ENCODE measurements around the gene TRANK1. TPM values are rescaled to one million over a fixed set of nuclear protein-coding genes. Genes with fewer than 3 reads are reported as not detected.
"Not testable (repeated sequence)": the region's sequence is repeated elsewhere in the genome, so short reads cannot be mapped to it uniquely, and the experiment has no call there.

The TRANK1 gene
- total RNA-seq, 1 donor from 2014 or later: 5.7 TPM

GRCh38 chr3:36941658-36942057 lies 3.2 kb downstream of the TRANK1 start:
- Histone ChIP-seq H3K9me3 (ENCODE audit: control insufficient read depth in 3 of 3, low read length in 3 of 3) (peaks cover 0 to 2% (median 0%) of the 10 kb centered on the region in 3 donors), H3K9ac (ENCODE audit: low read depth in 1 of 3, low read length in 3 of 3) (no peak overlapping the region), H3K27me3 (ENCODE audit: control insufficient read depth in 3 of 3, insufficient read depth in 3 of 3, low read length in 3 of 3) (peaks cover 2 to 13% (median 13%) of the 10 kb centered on the region in 3 donors), H3K4me3 (ENCODE audit: low read length in 3 of 3) (no peak overlapping the region), H3K27ac (ENCODE audit: low read depth, low read length) (no peak overlapping the region), H3K4me1 (ENCODE audit: control insufficient read depth in 3 of 3, insufficient read depth in 3 of 3, low read length in 3 of 3) (peaks cover 7 to 11% (median 7%) of the 10 kb centered on the region in 3 donors), H3K36me3 (ENCODE audit: control insufficient read depth in 3 of 3, insufficient read depth in 3 of 3, low read length in 3 of 3) (no peaks in the 10 kb centered on the region)

- no peak overlapping the region for H3K9ac ChIP-seq (ENCODE audit: low read depth in 1 of 3, low read length in 3 of 3)
These were observed 3.7 kb downstream of the TRANK1 start for GRCh38 chr3:36941162-36941561.

GRCh38 chr3:36937492-36937891 lies 7.4 kb downstream of the TRANK1 start:
- H3K9me3 ChIP-seq (ENCODE audit: control insufficient read depth in 3 of 3, low read length in 3 of 3): no peaks in the 10 kb centered on the region
- H3K27me3 ChIP-seq (ENCODE audit: control insufficient read depth in 3 of 3, insufficient read depth in 3 of 3, low read length in 3 of 3): peaks cover 0 to under 1% (median 0%) of the 10 kb centered on the region in 3 donors
- H3K4me1 ChIP-seq (ENCODE audit: control insufficient read depth in 3 of 3, insufficient read depth in 3 of 3, low read length in 3 of 3): peaks cover 0 to 2% (median 0%) of the 10 kb centered on the region in 3 donors
- H3K4me3 ChIP-seq (ENCODE audit: low read length in 3 of 3): no peak overlapping the region
- no peak overlapping the region for H3K27ac ChIP-seq (ENCODE audit: low read depth, low read length)
- H3K9ac ChIP-seq (ENCODE audit: low read depth in 1 of 3, low read length in 3 of 3): no peak overlapping the region
- no peaks in the 10 kb centered on the region for H3K36me3 ChIP-seq (ENCODE audit: control insufficient read depth in 3 of 3, insufficient read depth in 3 of 3, low read length in 3 of 3)

More at GRCh38 chr3:36941162-36941561, 3.7 kb downstream of the TRANK1 start:
- Histone ChIP-seq H3K9me3 (ENCODE audit: control insufficient read depth in 3 of 3, low read length in 3 of 3) (peaks cover 0 to 2% (median 0%) of the 10 kb centered on the region in 3 donors), H3K27me3 (ENCODE audit: control insufficient read depth in 3 of 3, insufficient read depth in 3 of 3, low read length in 3 of 3) (peaks cover 2 to 13% (median 13%) of the 10 kb centered on the region in 3 donors), H3K4me1 (ENCODE audit: control insufficient read depth in 3 of 3, insufficient read depth in 3 of 3, low read length in 3 of 3) (peaks cover 7 to 11% (median 7%) of the 10 kb centered on the region in 3 donors), H3K27ac (ENCODE audit: low read depth, low read length) (no peak overlapping the region), H3K4me3 (ENCODE audit: low read length in 3 of 3) (no peak overlapping the region), H3K36me3 (ENCODE audit: control insufficient read depth in 3 of 3, insufficient read depth in 3 of 3, low read length in 3 of 3) (no peaks in the 10 kb centered on the region)

GRCh38 chr3:36933540-36934296 lies 11.1 kb downstream of the TRANK1 start:
- H3K9me3 ChIP-seq (ENCODE audit: control insufficient read depth in 3 of 3, low read length in 3 of 3): no peaks in the 10 kb centered on the region
- H3K36me3 ChIP-seq (ENCODE audit: control insufficient read depth in 3 of 3, insufficient read depth in 3 of 3, low read length in 3 of 3): no peaks in the 10 kb centered on the region
- H3K9ac ChIP-seq (ENCODE audit: low read depth in 1 of 3, low read length in 3 of 3): no peak overlapping the region
- no peak overlapping the region for H3K4me3 ChIP-seq (ENCODE audit: low read length in 3 of 3)
- no peaks in the 10 kb centered on the region for H3K27me3 ChIP-seq (ENCODE audit: control insufficient read depth in 3 of 3, insufficient read depth in 3 of 3, low read length in 3 of 3)
- H3K27ac ChIP-seq (ENCODE audit: low read depth, low read length): no peak overlapping the region
- no peaks in the 10 kb centered on the region for H3K4me1 ChIP-seq (ENCODE audit: control insufficient read depth in 3 of 3, insufficient read depth in 3 of 3, low read length in 3 of 3)

GRCh38 chr3:36931424-36931823 lies 13.4 kb downstream of the TRANK1 start:
- H3K4me3 ChIP-seq (ENCODE audit: low read length in 3 of 3); H3K4me1 ChIP-seq (ENCODE audit: control insufficient read depth in 3 of 3, insufficient read depth in 3 of 3, low read length in 3 of 3); H3K9me3 ChIP-seq (ENCODE audit: control insufficient read depth in 3 of 3, low read length in 3 of 3); H3K27me3 ChIP-seq (ENCODE audit: control insufficient read depth in 3 of 3, insufficient read depth in 3 of 3, low read length in 3 of 3); H3K27ac ChIP-seq (ENCODE audit: low read depth, low read length); H3K9ac ChIP-seq (ENCODE audit: low read depth in 1 of 3, low read length in 3 of 3); H3K36me3 ChIP-seq (ENCODE audit: control insufficient read depth in 3 of 3, insufficient read depth in 3 of 3, low read length in 3 of 3): not testable (repeated sequence)

- no peak overlapping the region for H3K9ac ChIP-seq (ENCODE audit: low read depth in 1 of 3, low read length in 3 of 3)
- no peak overlapping the region for H3K4me3 ChIP-seq (ENCODE audit: low read length in 3 of 3)
- H3K36me3 ChIP-seq (ENCODE audit: control insufficient read depth in 3 of 3, insufficient read depth in 3 of 3, low read length in 3 of 3): no peaks in the 10 kb centered on the region
- no peaks in the 10 kb centered on the region for H3K4me1 ChIP-seq (ENCODE audit: control insufficient read depth in 3 of 3, insufficient read depth in 3 of 3, low read length in 3 of 3)
- H3K27me3 ChIP-seq (ENCODE audit: control insufficient read depth in 3 of 3, insufficient read depth in 3 of 3, low read length in 3 of 3): no peaks in the 10 kb centered on the region
- no peaks in the 10 kb centered on the region for H3K9me3 ChIP-seq (ENCODE audit: control insufficient read depth in 3 of 3, low read length in 3 of 3)
- H3K27ac ChIP-seq (ENCODE audit: low read depth, low read length): no peak overlapping the region
These were observed 16.6 kb downstream of the TRANK1 start for GRCh38 chr3:36928220-36928619.

GRCh38 chr3:36926292-36926897 lies 18.5 kb downstream of the TRANK1 start:
- Histone ChIP-seq H3K4me1 (ENCODE audit: control insufficient read depth in 3 of 3, insufficient read depth in 3 of 3, low read length in 3 of 3) (no peaks in the 10 kb centered on the region), H3K27ac (ENCODE audit: low read depth, low read length) (no peak overlapping the region), H3K4me3 (ENCODE audit: low read length in 3 of 3) (no peak overlapping the region), H3K9me3 (ENCODE audit: control insufficient read depth in 3 of 3, low read length in 3 of 3) (no peaks in the 10 kb centered on the region), H3K27me3 (ENCODE audit: control insufficient read depth in 3 of 3, insufficient read depth in 3 of 3, low read length in 3 of 3) (no peaks in the 10 kb centered on the region), H3K36me3 (ENCODE audit: control insufficient read depth in 3 of 3, insufficient read depth in 3 of 3, low read length in 3 of 3) (no peaks in the 10 kb centered on the region), H3K9ac (ENCODE audit: low read depth in 1 of 3, low read length in 3 of 3) (no peak overlapping the region)

- no peak overlapping the region for H3K9ac ChIP-seq (ENCODE audit: low read depth in 1 of 3, low read length in 3 of 3)
These were observed 19.9 kb downstream of the TRANK1 start for GRCh38 chr3:36924744-36925521.

GRCh38 chr3:36923981-36924743 lies 20.7 kb downstream of the TRANK1 start:
- Histone ChIP-seq H3K27me3 (ENCODE audit: control insufficient read depth in 3 of 3, insufficient read depth in 3 of 3, low read length in 3 of 3) (no peaks in the 10 kb centered on the region), H3K27ac (ENCODE audit: low read depth, low read length) (no peak overlapping the region), H3K4me1 (ENCODE audit: control insufficient read depth in 3 of 3, insufficient read depth in 3 of 3, low read length in 3 of 3) (no peaks in the 10 kb centered on the region), H3K36me3 (ENCODE audit: control insufficient read depth in 3 of 3, insufficient read depth in 3 of 3, low read length in 3 of 3) (no peaks in the 10 kb centered on the region), H3K9me3 (ENCODE audit: control insufficient read depth in 3 of 3, low read length in 3 of 3) (no peaks in the 10 kb centered on the region), H3K4me3 (ENCODE audit: low read length in 3 of 3) (no peak overlapping the region), H3K9ac (ENCODE audit: low read depth in 1 of 3, low read length in 3 of 3) (no peak overlapping the region)

More at GRCh38 chr3:36924744-36925521, 19.9 kb downstream of the TRANK1 start:
- Histone ChIP-seq H3K36me3 (ENCODE audit: control insufficient read depth in 3 of 3, insufficient read depth in 3 of 3, low read length in 3 of 3) (no peaks in the 10 kb centered on the region), H3K4me3 (ENCODE audit: low read length in 3 of 3) (no peak overlapping the region), H3K9me3 (ENCODE audit: control insufficient read depth in 3 of 3, low read length in 3 of 3) (no peaks in the 10 kb centered on the region), H3K27ac (ENCODE audit: low read depth, low read length) (no peak overlapping the region), H3K4me1 (ENCODE audit: control insufficient read depth in 3 of 3, insufficient read depth in 3 of 3, low read length in 3 of 3) (no peaks in the 10 kb centered on the region), H3K27me3 (ENCODE audit: control insufficient read depth in 3 of 3, insufficient read depth in 3 of 3, low read length in 3 of 3) (no peaks in the 10 kb centered on the region)

Data from skeletal muscle tissue (tissue), 4 donors.